Measurements from ENCODE around the gene ZBTB38.

DNA sequence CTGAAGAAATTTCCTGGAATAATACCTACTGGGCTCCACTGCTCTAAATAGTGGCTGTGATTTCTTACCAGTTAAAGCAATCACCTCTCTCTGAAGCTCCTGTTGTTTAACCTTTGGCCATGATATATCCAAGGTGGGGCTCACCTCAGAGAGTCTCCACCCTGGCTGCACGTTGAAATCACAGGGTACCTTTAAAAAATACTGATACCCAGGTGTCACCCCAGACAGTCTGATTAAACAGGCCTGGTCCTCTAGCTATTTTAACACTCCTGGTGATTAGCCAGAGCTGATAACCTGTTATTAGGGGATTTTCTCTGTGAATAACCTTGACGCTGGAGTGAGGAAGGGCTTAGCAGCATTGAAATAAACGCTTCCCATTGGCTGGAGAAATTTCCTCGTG is 22.3 kb upstream of the ZBTB38 start:
- TF ChIP-seq, protein P1, sequence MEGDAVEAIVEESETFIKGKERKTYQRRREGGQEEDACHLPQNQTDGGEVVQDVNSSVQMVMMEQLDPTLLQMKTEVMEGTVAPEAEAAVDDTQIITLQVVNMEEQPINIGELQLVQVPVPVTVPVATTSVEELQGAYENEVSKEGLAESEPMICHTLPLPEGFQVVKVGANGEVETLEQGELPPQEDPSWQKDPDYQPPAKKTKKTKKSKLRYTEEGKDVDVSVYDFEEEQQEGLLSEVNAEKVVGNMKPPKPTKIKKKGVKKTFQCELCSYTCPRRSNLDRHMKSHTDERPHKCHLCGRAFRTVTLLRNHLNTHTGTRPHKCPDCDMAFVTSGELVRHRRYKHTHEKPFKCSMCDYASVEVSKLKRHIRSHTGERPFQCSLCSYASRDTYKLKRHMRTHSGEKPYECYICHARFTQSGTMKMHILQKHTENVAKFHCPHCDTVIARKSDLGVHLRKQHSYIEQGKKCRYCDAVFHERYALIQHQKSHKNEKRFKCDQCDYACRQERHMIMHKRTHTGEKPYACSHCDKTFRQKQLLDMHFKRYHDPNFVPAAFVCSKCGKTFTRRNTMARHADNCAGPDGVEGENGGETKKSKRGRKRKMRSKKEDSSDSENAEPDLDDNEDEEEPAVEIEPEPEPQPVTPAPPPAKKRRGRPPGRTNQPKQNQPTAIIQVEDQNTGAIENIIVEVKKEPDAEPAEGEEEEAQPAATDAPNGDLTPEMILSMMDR (IDR thresholded peaks at IDR 0.05) = no peak
- no peak for TF ChIP-seq EP300 (IDR thresholded peaks at IDR 0.05)
- TF ChIP-seq POLR2AphosphoS5 (IDR thresholded peaks at IDR 0.05) = no peak
